H1 (cell line): ENCODE measurements around the gene LCOR. TPM values are rescaled to one million over a fixed set of nuclear protein-coding genes. Genes with fewer than 3 reads are reported as not detected.

Experiments
- CTCF ChIA-PET: fragments of 300-600 bp; sonication (Branson Sonifier 250); formaldehyde crosslinking; loops from one replicate; lab custom pipeline; 2021; ENCODE audit not compliant: partially characterized antibody; lab: Charles Lee
- POLR2A ChIA-PET: fragments of 300-600 bp; sonication (Branson Sonifier 250); formaldehyde crosslinking; loops from one replicate; lab custom pipeline; 2021; ENCODE audit warnings: inconsistent platforms; ENCODE audit not compliant: partially characterized antibody; lab: Charles Lee
- DNase-seq, 2 experiments: peaks; one replicate each; pipeline versions ENCODE4 v3.0.0 to v3.0.0-alpha.2; 2010 to 2022; ENCODE audit warnings: low spot score in 2 of 2, low read depth in 1 of 2, mixed read lengths in 1 of 2
- FAIRE-seq: peaks from 2 replicates; lab custom pipeline; 2011; peaks lifted over from hg19 to GRCh38; lab: Jason Lieb, UNC
- H2AFZ ChIP-seq: 2 replicates; pipeline ENCODE4 v1.8.1; 2012; ENCODE audit warnings: low read length, inconsistent platforms
- H2AK5ac ChIP-seq: 2 replicates; pipeline ENCODE4 v1.6.1; 2013; ENCODE audit warnings: low read depth, low read length
- H2BK120ac ChIP-seq: replicated peaks from 2 replicates; pipeline ENCODE3; 2013; ENCODE audit warnings: low read depth, low read length, inconsistent platforms
- H2BK12ac ChIP-seq: 2 replicates; pipeline ENCODE4 v1.6.1; 2013; ENCODE audit warnings: low read depth, low read length
- H2BK15ac ChIP-seq: 2 replicates; pipeline ENCODE4 v1.6.1; 2013; ENCODE audit warnings: low read length
- H2BK20ac ChIP-seq: 2 replicates; pipeline ENCODE4 v1.6.1; 2013; ENCODE audit warnings: low read length
- H2BK5ac ChIP-seq: 2 replicates; pipeline ENCODE4 v1.6.1; 2013; ENCODE audit warnings: low read depth, low read length
- H3K14ac ChIP-seq: 2 replicates; pipeline ENCODE4 v1.6.1; 2013; ENCODE audit warnings: inconsistent platforms; ENCODE audit not compliant: insufficient read length
- H3K18ac ChIP-seq: 2 replicates; pipeline ENCODE4 v1.6.1; 2013; ENCODE audit warnings: low read length; ENCODE audit errors: extremely low read depth
- H3K23ac ChIP-seq: 2 replicates; pipeline ENCODE4 v1.6.1; 2013; ENCODE audit warnings: inconsistent platforms; ENCODE audit not compliant: insufficient read length
- H3K23me2 ChIP-seq: 2 replicates; pipeline ENCODE4 v1.6.1; 2013; ENCODE audit warnings: low read depth, low read length
- H3K27ac ChIP-seq: 2 replicates; pipeline ENCODE4 v1.6.1; 2011; ENCODE audit warnings: low read depth, low read length, inconsistent platforms
- H3K27me3 ChIP-seq, 4 experiments: replicated peaks in 1 of 4; 1 replicate in 1 of 4; 2 replicates in 3 of 4; pipeline versions ENCODE4 v1.6.1 to v1.8.1; 2011 to 2013; ENCODE audit warnings: low read length in 3 of 4, mild to moderate bottlenecking in 3 of 4, inconsistent platforms in 2 of 4, mixed read lengths in 2 of 4, moderate library complexity in 1 of 4; ENCODE audit not compliant: control insufficient read depth in 3 of 4, insufficient read depth in 3 of 4; ENCODE audit errors: extremely low read depth in 1 of 4
- H3K36me3 ChIP-seq, 4 experiments: 2 replicates each; pipeline versions ENCODE4 v1.6.1 to v1.8.1; 2011 to 2013; ENCODE audit warnings: mild to moderate bottlenecking in 4 of 4, low read length in 3 of 4, moderate library complexity in 2 of 4, control low read depth in 1 of 4, inconsistent platforms in 1 of 4; ENCODE audit not compliant: insufficient read depth in 4 of 4, control insufficient read depth in 2 of 4
- H3K4ac ChIP-seq: replicated peaks from 2 replicates; pipeline ENCODE3; 2013; ENCODE audit warnings: low read length, low read depth, mixed read lengths, inconsistent platforms; ENCODE audit not compliant: insufficient read length
- H3K4me1 ChIP-seq, 4 experiments: replicated peaks in 1 of 4; 1 replicate in 1 of 4; 2 replicates in 3 of 4; pipeline versions ENCODE4 v1.6.1 to v1.8.1; 2011 to 2013; ENCODE audit warnings: low read length in 3 of 4, inconsistent platforms in 2 of 4, mixed read lengths in 1 of 4; ENCODE audit not compliant: insufficient read depth in 4 of 4, control insufficient read depth in 3 of 4
- H3K4me2 ChIP-seq, 2 experiments: 2 replicates each; pipeline versions ENCODE4 v1.6.1 to v1.8.1; 2011 to 2013; ENCODE audit warnings: low read depth in 2 of 2, low read length in 2 of 2, control low read depth in 1 of 2, inconsistent platforms in 1 of 2, mild to moderate bottlenecking in 1 of 2; ENCODE audit not compliant: insufficient read depth in 1 of 2
- H3K4me3 ChIP-seq, 4 experiments: fragments of 200-600, 300-600 bp in 1 of 4; sonication (generic), shearing (Covaris generic), sonication (Bioruptor Twin) in 1 of 4; 2 replicates each; pipeline versions ENCODE4 v1.5.1 to v1.8.1; 2011 to 2016; ENCODE audit warnings: low read length in 4 of 4, low read depth in 3 of 4, control low read depth in 2 of 4, inconsistent platforms in 2 of 4, mild to moderate bottlenecking in 2 of 4, mixed read lengths in 1 of 4, moderate library complexity in 1 of 4; ENCODE audit not compliant: insufficient read depth in 2 of 4; ENCODE audit errors: extremely low read depth in 1 of 4
- H3K56ac ChIP-seq: replicated peaks from 2 replicates; pipeline ENCODE3; 2013; ENCODE audit warnings: low read depth, mild to moderate bottlenecking, mixed read lengths, low read length, inconsistent platforms; ENCODE audit not compliant: insufficient read length
- H3K79me1 ChIP-seq: 2 replicates; pipeline ENCODE4 v1.6.1; 2013; ENCODE audit warnings: low read depth, low read length, control low read depth
- H3K79me2 ChIP-seq, 2 experiments: 2 replicates each; pipeline versions ENCODE4 v1.6.1 to v1.8.1; 2012 to 2013; ENCODE audit warnings: low read length in 2 of 2, mild to moderate bottlenecking in 2 of 2, inconsistent platforms in 1 of 2; ENCODE audit not compliant: insufficient read depth in 2 of 2, control insufficient read depth in 1 of 2
- H3K9ac ChIP-seq, 4 experiments: replicated peaks in 1 of 4; 1 replicate in 1 of 4; 2 replicates in 3 of 4; pipeline versions ENCODE4 v1.6.1 to v1.8.1; 2011 to 2013; ENCODE audit warnings: low read depth in 3 of 4, low read length in 3 of 4, control low read depth in 2 of 4, mild to moderate bottlenecking in 2 of 4, moderate library complexity in 2 of 4, inconsistent platforms in 1 of 4; ENCODE audit errors: extremely low read depth in 1 of 4
- H3K9me3 ChIP-seq, 2 experiments: 2 replicates each; pipeline versions ENCODE4 v1.6.1 to v1.8.1; 2012 to 2013; ENCODE audit warnings: mild to moderate bottlenecking in 2 of 2, moderate library complexity in 2 of 2, control low read depth in 1 of 2, inconsistent platforms in 1 of 2, low read depth in 1 of 2, low read length in 1 of 2, mixed read lengths in 1 of 2; ENCODE audit not compliant: insufficient read depth in 2 of 2
- H4K20me1 ChIP-seq, 2 experiments: replicated peaks in 1 of 2; 2 replicates each; pipeline versions ENCODE3 to v1.8.1; 2011 to 2013; ENCODE audit warnings: inconsistent platforms in 2 of 2, low read length in 2 of 2, mild to moderate bottlenecking in 1 of 2; ENCODE audit not compliant: insufficient read depth in 2 of 2, control insufficient read depth in 1 of 2
- H4K5ac ChIP-seq: 2 replicates; pipeline ENCODE4 v1.6.1; 2013; ENCODE audit warnings: low read length, low read depth, mixed read lengths, inconsistent platforms; ENCODE audit not compliant: insufficient read length
- H4K8ac ChIP-seq: 2 replicates; pipeline ENCODE4 v1.8.0; 2013; ENCODE audit warnings: mild to moderate bottlenecking, moderate library complexity, low read length, inconsistent platforms; ENCODE audit not compliant: insufficient read depth; ENCODE audit errors: extremely low read depth
- H4K91ac ChIP-seq: replicated peaks from 2 replicates; pipeline ENCODE3; 2013; ENCODE audit warnings: low read length, mixed read lengths, inconsistent platforms; ENCODE audit not compliant: insufficient read length
- BACH1 ChIP-seq: IDR thresholded peaks from 2 replicates; pipeline ENCODE4 v1.6.1; 2012; ENCODE audit warnings: low read length, improper control_type of control experiment
- CEBPB ChIP-seq: IDR thresholded peaks from 2 replicates; pipeline ENCODE4 v1.6.1; 2012; ENCODE audit warnings: low read depth, low read length
- CTBP2 ChIP-seq: IDR thresholded peaks from 2 replicates; pipeline ENCODE4 v1.7.0; 2011; ENCODE audit warnings: borderline replicate concordance, mild to moderate bottlenecking, moderate library complexity, mixed read lengths, low read length; ENCODE audit not compliant: insufficient read depth, insufficient read length
- EGR1 ChIP-seq: IDR thresholded peaks from 2 replicates; pipeline ENCODE4 v1.6.1; 2011; ENCODE audit warnings: low read depth, low read length, borderline replicate concordance
- SP2 ChIP-seq: IDR thresholded peaks from 2 replicates; pipeline ENCODE4 v1.6.1; 2012; ENCODE audit warnings: mild to moderate bottlenecking, low read length, inconsistent platforms
- WGBS, 2 experiments: shearing (Covaris generic) in 1 of 2; methylation state at CpG; one replicate each; pipeline versions ENCODE4 v1.1.6 to v1.1.7; 2013 to 2015; ENCODE audit warnings: low lambda C conversion rate in 2 of 2, mixed read lengths in 2 of 2, inconsistent platforms in 1 of 2, low coverage in 1 of 2, missing lambda C conversion rate in 1 of 2; ENCODE audit not compliant: insufficient replicate concordance in 2 of 2, insufficient coverage in 1 of 2, insufficient read length in 1 of 2; ENCODE audit errors: extremely low coverage in 1 of 2, missing lambda C conversion rate in 1 of 2; 5-methylcytosine and 5-hydroxymethylcytosine counted together
- polyA plus RNA-seq, 7 experiments: library from polyadenylated mRNA; depleted of rRNA in 3 of 7; stranded (reverse) in 5 of 7; unstranded in 2 of 7; fragments of >200 nt in 5 of 7; fragments of 200-250 nt in 2 of 7; gene quantifications; 1 replicate in 5 of 7; 2 replicates in 1 of 7; 4 replicates in 1 of 7; pipeline versions ENCODE4 v1.2.1 to v1.2.3, GENCODE V29; 2011 to 2013; ENCODE audit warnings: missing spikeins in 2 of 7, mixed read lengths in 2 of 7
- total RNA-seq: library from RNA; stranded (reverse); fragmentation: NEBNext Ultra II Directional; extraction: Animal tissue kit (Norgen Biotek cat#: 25700); gene quantifications from 2 replicates; pipeline ENCODE4 v1.2.1, GENCODE V29; 2021
- TF ChIP-seq, protein P1 (sequence below): IDR thresholded peaks from 2 replicates; pipeline ENCODE4 v1.6.1; 2012; ENCODE audit warnings: low read length, inconsistent platforms

Gene LCOR
- total and polyA plus RNA-seq, 2 of the 8 experiments (the other 6 are each of a cell fraction or from before 2014, with no cell fraction given) = 4.7 to 25.5 TPM

DNA sequence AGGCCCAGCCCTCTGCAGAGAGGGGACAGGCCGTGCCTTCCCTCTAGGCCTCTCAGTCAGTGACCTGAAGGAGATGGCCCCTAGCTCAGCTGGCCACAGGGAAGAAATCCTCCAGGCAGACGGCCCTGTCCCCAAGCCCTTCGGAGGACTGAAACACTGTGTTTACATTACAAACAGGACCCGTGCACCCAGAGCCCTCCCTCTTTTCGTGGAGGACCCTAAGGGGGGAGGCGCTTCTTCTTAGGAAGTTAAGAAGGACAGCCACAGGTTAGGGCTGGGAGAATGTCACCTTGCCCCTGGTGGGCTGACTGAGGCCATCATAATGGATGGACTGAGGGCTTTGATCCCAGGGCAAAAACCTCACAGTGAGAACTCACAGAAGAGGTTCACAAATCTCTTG is 198.8 kb downstream of the LCOR start:
- no peak overlapping the region for H2BK5ac ChIP-seq

More for the DNA sequence above, 198.8 kb downstream of the LCOR start:
- DNase-seq = no peak
- no peak for FAIRE-seq
- Histone ChIP-seq H2BK20ac (no peak overlapping the region), H2BK15ac (no peak overlapping the region), H3K36me3 (no peaks in the 10 kb centered on the region), H2AFZ (no peak overlapping the region), H3K4me1 (peaks cover 4 to 13% (median 7%) of the 10 kb centered on the region in 4 experiments; a peak in 6 of 7 replicates), H3K23me2 (no peaks in the 10 kb centered on the region), H2BK120ac (no peak overlapping the region), H3K4me3 (no peak overlapping the region), H3K27me3 (no peaks in the 10 kb centered on the region), H4K20me1 (no peaks in the 10 kb centered on the region), H2BK12ac (no peak overlapping the region), H3K27ac (no peak overlapping the region), H3K79me1 (no peaks in the 10 kb centered on the region)
- CTCF ChIA-PET = interaction anchor here (0.6 to 9.9 kb wide), 4 partner anchors 10 to 179 kb away, joined by 3 to 105 read pairs (median 6); no protein-coding TSS in a partner anchor
- TF ChIP-seq SP2 (no peak), EGR1 (no peak), CEBPB (no peak), CTBP2 (no peak), BACH1 (no peak)
- TF ChIP-seq, protein P1, sequence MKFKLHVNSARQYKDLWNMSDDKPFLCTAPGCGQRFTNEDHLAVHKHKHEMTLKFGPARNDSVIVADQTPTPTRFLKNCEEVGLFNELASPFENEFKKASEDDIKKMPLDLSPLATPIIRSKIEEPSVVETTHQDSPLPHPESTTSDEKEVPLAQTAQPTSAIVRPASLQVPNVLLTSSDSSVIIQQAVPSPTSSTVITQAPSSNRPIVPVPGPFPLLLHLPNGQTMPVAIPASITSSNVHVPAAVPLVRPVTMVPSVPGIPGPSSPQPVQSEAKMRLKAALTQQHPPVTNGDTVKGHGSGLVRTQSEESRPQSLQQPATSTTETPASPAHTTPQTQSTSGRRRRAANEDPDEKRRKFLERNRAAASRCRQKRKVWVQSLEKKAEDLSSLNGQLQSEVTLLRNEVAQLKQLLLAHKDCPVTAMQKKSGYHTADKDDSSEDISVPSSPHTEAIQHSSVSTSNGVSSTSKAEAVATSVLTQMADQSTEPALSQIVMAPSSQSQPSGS = no peak
- TF ChIP-seq, all 59 proteins: peak for 0
- Histone ChIP-seq H3K4me2 (no peak overlapping the region), H3K4ac (no peak overlapping the region), H4K91ac (no peak overlapping the region), H2AK5ac (no peak overlapping the region), H3K18ac (no peak overlapping the region), H3K79me2 (no peaks in the 10 kb centered on the region), H3K9me3 (no peaks in the 10 kb centered on the region), H3K9ac (no peak overlapping the region), H4K5ac (no peak overlapping the region), H3K56ac (no peak overlapping the region), H3K14ac (no peak overlapping the region), H3K23ac (no peak overlapping the region), H4K8ac (no peak overlapping the region)
- 58% methylated on average over 6 of the region's 6 CpGs; no CpG with 5 or more reads in 1 of the 2 experiments for WGBS, 2 experiments
- POLR2A ChIA-PET = no interaction called here
